HEK293 (cell line): ENCODE results near the gene IGIP.

Experiments
- CTCF ChIA-PET: fragments of 350-600 bp; formaldehyde crosslinking; extraction: SDS; loops from one replicate; lab custom pipeline; 2021; ENCODE audit warnings: antibody characterized with exemption; lab: Yijun Ruan, JAX
- POLR2A ChIA-PET: fragments of 300-600 bp; formaldehyde crosslinking; extraction: SDS; loops from one replicate; lab custom pipeline; 2020; ENCODE audit warnings: antibody characterized with exemption, inconsistent platforms; lab: Yijun Ruan, JAX
- H3K27ac ChIP-seq: fragments of 200-500 bp; sonication (Bioruptor generic); 2 replicates; pipeline ENCODE4 v1.5.1; 2014; ENCODE audit warnings: low read depth, low read length, control low read depth, inconsistent platforms; ENCODE audit errors: extremely low read depth
- H3K36me3 ChIP-seq, 2 experiments: fragments of 200-500 bp in 1 of 2; sonication (Bioruptor generic) in 1 of 2; 1 replicate in 1 of 2; 2 replicates in 1 of 2; pipeline ENCODE4 v1.5.1; 2014 to 2017; ENCODE audit warnings: inconsistent platforms in 2 of 2, low read length in 2 of 2; ENCODE audit not compliant: control insufficient read depth in 2 of 2, insufficient read depth in 1 of 2
- H3K4me1 ChIP-seq: fragments of 200-500 bp; sonication (Bioruptor generic); 2 replicates; pipeline ENCODE4 v1.5.1; 2014; ENCODE audit warnings: mild to moderate bottlenecking, low read length, inconsistent platforms; ENCODE audit not compliant: control insufficient read depth, insufficient read depth
- H3K4me3 ChIP-seq: 2 replicates; pipeline ENCODE4 v1.5.1; 2011; ENCODE audit warnings: low read depth, mild to moderate bottlenecking, control low read depth, low read length, moderate library complexity
- H3K9me3 ChIP-seq: fragments of 200-500 bp; sonication (Bioruptor generic); 2 replicates; pipeline ENCODE4 v1.5.1; 2014; ENCODE audit warnings: low read depth, low read length, inconsistent platforms; ENCODE audit not compliant: control insufficient read depth, insufficient read depth
- BCL11B ChIP-seq: fragments of 450-650 bp; formaldehyde crosslinking; IDR thresholded peaks from 2 replicates; pipeline ENCODE4 v1.5.1; 2016; ENCODE audit warnings: low read depth, missing biosample characterization, missing genetic modification characterization
- EGR2 ChIP-seq: fragments of 450-650 bp; formaldehyde crosslinking; IDR thresholded peaks from 2 replicates; pipeline ENCODE4 v1.5.1; 2016; ENCODE audit warnings: low read depth, missing biosample characterization, missing genetic modification characterization
- KLF17 ChIP-seq: fragments of 450-650 bp; formaldehyde crosslinking; IDR thresholded peaks from 2 replicates; pipeline ENCODE4 v1.5.1; 2016; ENCODE audit warnings: missing biosample characterization, missing genetic modification characterization
- KLF8 ChIP-seq: fragments of 450-650 bp; formaldehyde crosslinking; IDR thresholded peaks from 2 replicates; pipeline ENCODE4 v1.5.1; 2016; ENCODE audit warnings: missing biosample characterization, missing genetic modification characterization
- MYNN ChIP-seq: fragments of 450-650 bp; formaldehyde crosslinking; IDR thresholded peaks from 2 replicates; pipeline ENCODE4 v1.5.1; 2016; ENCODE audit warnings: missing biosample characterization, missing genetic modification characterization, borderline replicate concordance
- OVOL3 ChIP-seq: fragments of 450-650 bp; formaldehyde crosslinking; IDR thresholded peaks from 2 replicates; pipeline ENCODE4 v1.5.1; 2016; ENCODE audit warnings: missing biosample characterization, missing genetic modification characterization
- PATZ1 ChIP-seq: fragments of 450-650 bp; formaldehyde crosslinking; IDR thresholded peaks from 2 replicates; pipeline ENCODE4 v1.5.1; 2016; ENCODE audit warnings: missing biosample characterization, missing genetic modification characterization
- PRDM10 ChIP-seq: fragments of 450-650 bp; formaldehyde crosslinking; IDR thresholded peaks from 2 replicates; pipeline ENCODE4 v1.5.1; 2016; ENCODE audit warnings: missing biosample characterization, missing genetic modification characterization
- ZNF112 ChIP-seq: fragments of 450-650 bp; formaldehyde crosslinking; IDR thresholded peaks from 2 replicates; pipeline ENCODE4 v1.5.0; 2017; ENCODE audit warnings: missing biosample characterization, missing genetic modification characterization
- ZNF146 ChIP-seq: fragments of 450-650 bp; formaldehyde crosslinking; IDR thresholded peaks from 2 replicates; pipeline ENCODE4 v1.5.1; 2016; ENCODE audit warnings: missing biosample characterization, missing genetic modification characterization
- ZNF155 ChIP-seq: fragments of 450-650 bp; formaldehyde crosslinking; IDR thresholded peaks from 2 replicates; pipeline ENCODE4 v1.5.1; 2016; ENCODE audit warnings: missing biosample characterization, missing genetic modification characterization
- ZNF221 ChIP-seq: fragments of 450-650 bp; formaldehyde crosslinking; IDR thresholded peaks from 2 replicates; pipeline ENCODE4 v1.5.1; 2017; ENCODE audit warnings: missing biosample characterization, missing genetic modification characterization, borderline replicate concordance
- ZNF223 ChIP-seq: fragments of 450-650 bp; formaldehyde crosslinking; IDR thresholded peaks from 2 replicates; pipeline ENCODE4 v1.5.1; 2016; ENCODE audit warnings: missing biosample characterization, missing genetic modification characterization
- ZNF248 ChIP-seq: fragments of 450-650 bp; formaldehyde crosslinking; IDR thresholded peaks from 2 replicates; pipeline ENCODE4 v1.5.1; 2017; ENCODE audit warnings: missing biosample characterization, missing genetic modification characterization
- ZNF274 ChIP-seq, 2 experiments: fragments of 200-500 bp in 1 of 2; fragments of 450-650 bp in 1 of 2; sonication (Bioruptor generic) in 1 of 2; formaldehyde crosslinking in 1 of 2; IDR thresholded peaks; 2 replicates each; pipeline versions ENCODE4 v1.5.1 to v1.6.1; 2014 to 2016; ENCODE audit warnings: borderline replicate concordance in 1 of 2, inconsistent platforms in 1 of 2, low read length in 1 of 2, missing biosample characterization in 1 of 2, missing genetic modification characterization in 1 of 2
- ZNF335 ChIP-seq: fragments of 450-650 bp; formaldehyde crosslinking; conservative IDR thresholded peaks from 2 replicates; pipeline ENCODE4 v1.5.1; 2016; ENCODE audit warnings: missing biosample characterization, missing genetic modification characterization
- ZNF366 ChIP-seq: fragments of 450-650 bp; formaldehyde crosslinking; conservative IDR thresholded peaks from 2 replicates; pipeline ENCODE4 v1.5.1; 2016; ENCODE audit warnings: missing biosample characterization, missing genetic modification characterization
- ZNF37A ChIP-seq: fragments of 450-650 bp; IDR thresholded peaks from 2 replicates; pipeline ENCODE4 v1.5.1; 2018; ENCODE audit warnings: missing biosample characterization, missing genetic modification characterization
- ZNF426 ChIP-seq: fragments of 450-650 bp; formaldehyde crosslinking; IDR thresholded peaks from 2 replicates; pipeline ENCODE4 v1.5.1; 2017; ENCODE audit warnings: missing biosample characterization, missing genetic modification characterization, mild to moderate bottlenecking, inconsistent platforms, moderate library complexity
- ZNF513 ChIP-seq: fragments of 450-650 bp; IDR thresholded peaks from 2 replicates; pipeline ENCODE4 v1.5.1; 2018; ENCODE audit warnings: missing biosample characterization, missing genetic modification characterization
- ZNF521 ChIP-seq: fragments of 450-650 bp; formaldehyde crosslinking; IDR thresholded peaks from 2 replicates; pipeline ENCODE4 v1.5.1; 2017; ENCODE audit warnings: missing biosample characterization, mild to moderate bottlenecking, missing genetic modification characterization
- ZNF530 ChIP-seq: fragments of 450-650 bp; formaldehyde crosslinking; IDR thresholded peaks from 2 replicates; pipeline ENCODE4 v1.5.1; 2016; ENCODE audit warnings: low read depth, missing biosample characterization, missing genetic modification characterization
- ZNF549 ChIP-seq: fragments of 450-650 bp; IDR thresholded peaks from 2 replicates; pipeline ENCODE4 v1.5.1; 2018; ENCODE audit warnings: missing biosample characterization, missing genetic modification characterization, mild to moderate bottlenecking, inconsistent platforms, moderate library complexity
- ZNF571 ChIP-seq: fragments of 450-650 bp; formaldehyde crosslinking; IDR thresholded peaks from 2 replicates; pipeline ENCODE4 v1.5.0; 2017; ENCODE audit warnings: missing biosample characterization, missing genetic modification characterization
- ZNF621 ChIP-seq: fragments of 450-650 bp; formaldehyde crosslinking; IDR thresholded peaks from 2 replicates; pipeline ENCODE4 v1.5.1; 2017; ENCODE audit warnings: missing biosample characterization, missing genetic modification characterization
- ZNF639 ChIP-seq: fragments of 450-650 bp; formaldehyde crosslinking; IDR thresholded peaks from 2 replicates; pipeline ENCODE4 v1.5.1; 2016; ENCODE audit warnings: missing biosample characterization, missing genetic modification characterization
- ZNF660 ChIP-seq: fragments of 450-650 bp; IDR thresholded peaks from 2 replicates; pipeline ENCODE4 v1.5.1; 2018; ENCODE audit warnings: missing biosample characterization, mild to moderate bottlenecking, missing genetic modification characterization

The IGIP gene

GRCh38 chr5:140113180-140113698, 12.5 kb upstream of the IGIP start:
- H3K4me1 ChIP-seq = peaks cover 32% of the 10 kb centered on the region
- H3K4me3 ChIP-seq = peak overlapping the region; percentile 72
- H3K9me3 ChIP-seq = no peaks in the 10 kb centered on the region
- H3K27ac ChIP-seq = peak overlapping the region; percentile 97
- ChIA-PET POLR2A (interaction anchor here (0.9 to 1.8 kb wide), 2 partner anchors 62 to 232 kb away, joined by 3 to 6 read pairs; partner anchors contain the start of genes CYSTM1 and HBEGF), CTCF (interaction anchor here (0.6 to 8.1 kb wide), 3 partner anchors 17 to 44 kb away, joined by 4 to 68 read pairs (median 6); no protein-coding TSS in a partner anchor)
- H3K36me3 ChIP-seq = peaks cover 0 to 5% of the 10 kb centered on the region in 2 experiments; a peak in 2 of 3 replicates
- TF ChIP-seq ZNF549 (tag by site-specific recombination) (no peak), ZNF155 (tag by site-specific recombination) (no peak), ZNF426 (tag by site-specific recombination) (no peak), KLF8 (tag by site-specific recombination) (no peak), ZNF571 (tag by site-specific recombination) (no peak), ZNF530 (tag by site-specific recombination) (no peak), ZNF37A (tag by site-specific recombination) (no peak), ZNF274 (IDR thresholded peaks at IDR 0.05; ENCODE audit: low read length) (no peak), ZNF274 (tag by site-specific recombination; IDR thresholded peaks at IDR 0.05; ENCODE audit: borderline replicate concordance) (no peak), BCL11B (tag by site-specific recombination) (no peak), PATZ1 (peak; percentile 65), ZNF146 (tag by site-specific recombination) (no peak), ZNF513 (no peak), EGR2 (0 out of 2 replicates have a peak, but pooled peaks have one; percentile 1), ZNF621 (tag by site-specific recombination) (no peak), ZNF660 (tag by site-specific recombination) (no peak), ZNF248 (tag by site-specific recombination) (no peak), MYNN (tag by site-specific recombination) (no peak), ZNF521 (tag by site-specific recombination) (no peak), ZNF221 (tag by site-specific recombination) (no peak), ZNF335 (peak; percentile 77), ZNF639 (tag by site-specific recombination) (no peak), KLF17 (0 out of 2 replicates have a peak, but pooled peaks have one; percentile 31), ZNF112 (tag by site-specific recombination) (no peak), ZNF366 (0 out of 2 replicates have a peak, but pooled peaks have one; percentile 11), ZNF223 (no peak), OVOL3 (tag by site-specific recombination) (no peak), PRDM10 (tag by site-specific recombination) (peak; percentile 32)
